GM12864 (cell line): Measurements from ENCODE around the gene LETM1.

Experiments
- DNase-seq: peaks from one replicate; pipeline ENCODE4 v3.0.0-alpha.2; 2011; ENCODE audit warnings: low read depth
- H3K4me3 ChIP-seq: 2 replicates; pipeline ENCODE4 v1.5.1; 2011; ENCODE audit warnings: mild to moderate bottlenecking, low read depth, low read length, control low read depth
- CTCF ChIP-seq: IDR thresholded peaks from 2 replicates; pipeline ENCODE4 v1.5.1; 2011; ENCODE audit warnings: low read depth, mild to moderate bottlenecking, moderate library complexity, low read length, control low read depth, inconsistent platforms; ENCODE audit errors: missing control alignments

LETM1 gene

GRCh38 chr4:1784789-1785591 lies 71.0 kb downstream of the LETM1 start:
- DNase-seq = no peak
- H3K4me3 ChIP-seq = no peak overlapping the region
- no peak for TF ChIP-seq CTCF

- H3K4me3 ChIP-seq = no peak overlapping the region
- no peak for TF ChIP-seq CTCF
Observed at GRCh38 chr4:1784395-1784788, 71.6 kb downstream of the LETM1 start.

GRCh38 chr4:1783970-1784369 lies 72.0 kb downstream of the LETM1 start:
- no peak for TF ChIP-seq CTCF

More at GRCh38 chr4:1784395-1784788, 71.6 kb downstream of the LETM1 start:
- DNase-seq = no peak

GRCh38 chr4:1783015-1783414 lies 72.9 kb downstream of the LETM1 start:
- no peak overlapping the region for H3K4me3 ChIP-seq
- no peak for TF ChIP-seq CTCF
- DNase-seq = no peak

More at GRCh38 chr4:1783970-1784369, 72.0 kb downstream of the LETM1 start:
- no peak for DNase-seq
- H3K4me3 ChIP-seq = no peak overlapping the region

- TF ChIP-seq CTCF = no peak
- no peak overlapping the region for H3K4me3 ChIP-seq
- DNase-seq = no peak
Observed at GRCh38 chr4:1780435-1780834, 75.5 kb downstream of the LETM1 start.

GRCh38 chr4:1779588-1780382 lies 76.2 kb downstream of the LETM1 start:
- TF ChIP-seq CTCF = no peak
- no peak for DNase-seq
- H3K4me3 ChIP-seq = no peak overlapping the region
